Loucy (cell line): ENCODE results near the gene BMPER.

ENCODE experiments used
- H2AFZ ChIP-seq: fragments of 200-600 bp; sonication (generic); 2 replicates; pipeline ENCODE4 v1.6.0; 2016; ENCODE audit warnings: antibody characterized with exemption, mild to moderate bottlenecking, low read length, moderate library complexity
- H3F3A ChIP-seq: fragments of 200-600 bp; 2 replicates; pipeline ENCODE4 v1.6.0; 2016; ENCODE audit warnings: antibody characterized with exemption, low read depth, mild to moderate bottlenecking
- H3K27me3 ChIP-seq: fragments of 200-600 bp; sonication (generic); 2 replicates; pipeline ENCODE4 v1.6.1; 2014; ENCODE audit warnings: low read length, mild to moderate bottlenecking; ENCODE audit not compliant: insufficient read depth, poor library complexity, severe bottlenecking
- H3K36me3 ChIP-seq: fragments of 200-600 bp; sonication (generic); 2 replicates; pipeline ENCODE4 v1.6.1; 2016; ENCODE audit warnings: low read length; ENCODE audit not compliant: insufficient read depth
- H3K4me1 ChIP-seq: fragments of 200-600 bp; sonication (generic); 2 replicates; pipeline ENCODE4 v1.5.1; 2014; ENCODE audit warnings: low read length, mild to moderate bottlenecking; ENCODE audit not compliant: insufficient read depth, poor library complexity, severe bottlenecking
- H3K4me2 ChIP-seq: fragments of 200-600 bp; sonication (generic); 2 replicates; pipeline ENCODE4 v1.6.0; 2014; ENCODE audit warnings: antibody characterized with exemption, low read length, low read depth, mild to moderate bottlenecking; ENCODE audit not compliant: poor library complexity, severe bottlenecking
- H3K4me3 ChIP-seq: fragments of 200-600 bp; sonication (generic); 2 replicates; pipeline ENCODE4 v1.5.1; 2014; ENCODE audit warnings: low read length, mild to moderate bottlenecking, mixed read lengths; ENCODE audit not compliant: poor library complexity, severe bottlenecking
- H3K79me2 ChIP-seq: fragments of 200-600 bp; sonication (generic); 2 replicates; pipeline ENCODE4 v1.6.1; 2014; ENCODE audit warnings: low read length; ENCODE audit not compliant: insufficient read depth
- H3K9ac ChIP-seq: fragments of 200-600 bp; sonication (generic); 2 replicates; pipeline ENCODE4 v1.6.0; 2014; ENCODE audit warnings: mild to moderate bottlenecking, low read depth, low read length, moderate library complexity; ENCODE audit not compliant: poor library complexity, severe bottlenecking
- H3K9me2 ChIP-seq: fragments of 200-600 bp; sonication (generic); replicated peaks from 2 replicates; pipeline ENCODE4 v1.6.1; 2016; ENCODE audit warnings: low read depth, low read length, mixed read lengths
- H3K9me3 ChIP-seq: fragments of 200-600 bp; sonication (generic); 2 replicates; pipeline ENCODE4 v1.6.1; 2014; ENCODE audit warnings: mild to moderate bottlenecking, antibody characterized with exemption, low read length, low read depth; ENCODE audit not compliant: insufficient read depth
- H4K20me1 ChIP-seq: fragments of 200-600 bp; sonication (generic); 2 replicates; pipeline ENCODE4 v1.6.0; 2014; ENCODE audit warnings: antibody characterized with exemption, low read length, mild to moderate bottlenecking; ENCODE audit not compliant: insufficient read depth, poor library complexity, severe bottlenecking
- EZH2phosphoT487 ChIP-seq: fragments of 200-600 bp; IDR thresholded peaks from 2 replicates; pipeline ENCODE4 v1.6.1; 2018; ENCODE audit warnings: antibody characterized with exemption, mild to moderate bottlenecking, moderate library complexity, borderline replicate concordance
- TF ChIP-seq, protein P1 (sequence below): fragments of 200-600 bp; sonication (generic); conservative IDR thresholded peaks from 2 replicates; pipeline ENCODE4 v1.5.1; 2014; ENCODE audit warnings: mild to moderate bottlenecking, antibody characterized with exemption, low read length

BMPER gene

DNA sequence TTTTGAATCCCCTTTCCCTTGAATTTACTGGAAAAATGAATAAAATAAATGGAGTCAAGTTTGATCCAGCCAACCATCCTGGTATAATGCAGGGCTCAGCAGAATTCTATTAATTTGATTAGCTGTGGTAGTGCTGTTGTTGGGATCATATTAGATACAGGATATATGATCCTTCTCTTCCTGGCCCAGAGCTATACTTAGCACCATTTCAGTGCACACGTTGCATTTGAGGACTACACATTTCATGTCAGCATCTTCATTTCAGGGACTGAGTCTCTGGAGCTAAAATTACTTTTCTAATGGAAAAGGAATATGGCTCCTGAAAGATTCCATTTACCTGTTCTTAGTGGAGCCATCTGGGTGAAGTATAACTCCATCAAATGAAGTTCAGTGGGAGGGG, 240.3 kb downstream of the BMPER start:
- no peaks in the 10 kb centered on the region for H4K20me1 ChIP-seq
- H3F3A ChIP-seq: no peaks in the 10 kb centered on the region
- H3K9me2 ChIP-seq: no peaks in the 10 kb centered on the region
- no peaks in the 10 kb centered on the region for H3K4me1 ChIP-seq
- no peak overlapping the region for H3K9ac ChIP-seq
- no peak overlapping the region for H3K4me2 ChIP-seq
- H3K27me3 ChIP-seq: no peaks in the 10 kb centered on the region
- H3K4me3 ChIP-seq: no peak overlapping the region
- no peak for TF ChIP-seq EZH2phosphoT487
- TF ChIP-seq, protein P1, sequence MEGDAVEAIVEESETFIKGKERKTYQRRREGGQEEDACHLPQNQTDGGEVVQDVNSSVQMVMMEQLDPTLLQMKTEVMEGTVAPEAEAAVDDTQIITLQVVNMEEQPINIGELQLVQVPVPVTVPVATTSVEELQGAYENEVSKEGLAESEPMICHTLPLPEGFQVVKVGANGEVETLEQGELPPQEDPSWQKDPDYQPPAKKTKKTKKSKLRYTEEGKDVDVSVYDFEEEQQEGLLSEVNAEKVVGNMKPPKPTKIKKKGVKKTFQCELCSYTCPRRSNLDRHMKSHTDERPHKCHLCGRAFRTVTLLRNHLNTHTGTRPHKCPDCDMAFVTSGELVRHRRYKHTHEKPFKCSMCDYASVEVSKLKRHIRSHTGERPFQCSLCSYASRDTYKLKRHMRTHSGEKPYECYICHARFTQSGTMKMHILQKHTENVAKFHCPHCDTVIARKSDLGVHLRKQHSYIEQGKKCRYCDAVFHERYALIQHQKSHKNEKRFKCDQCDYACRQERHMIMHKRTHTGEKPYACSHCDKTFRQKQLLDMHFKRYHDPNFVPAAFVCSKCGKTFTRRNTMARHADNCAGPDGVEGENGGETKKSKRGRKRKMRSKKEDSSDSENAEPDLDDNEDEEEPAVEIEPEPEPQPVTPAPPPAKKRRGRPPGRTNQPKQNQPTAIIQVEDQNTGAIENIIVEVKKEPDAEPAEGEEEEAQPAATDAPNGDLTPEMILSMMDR: no peak
- no peaks in the 10 kb centered on the region for H3K79me2 ChIP-seq
- no peaks in the 10 kb centered on the region for H3K36me3 ChIP-seq
- H3K9me3 ChIP-seq: peaks cover 2% of the 10 kb centered on the region; the same call in 1 of the 2 replicates
- H2AFZ ChIP-seq: no peak overlapping the region

DNA sequence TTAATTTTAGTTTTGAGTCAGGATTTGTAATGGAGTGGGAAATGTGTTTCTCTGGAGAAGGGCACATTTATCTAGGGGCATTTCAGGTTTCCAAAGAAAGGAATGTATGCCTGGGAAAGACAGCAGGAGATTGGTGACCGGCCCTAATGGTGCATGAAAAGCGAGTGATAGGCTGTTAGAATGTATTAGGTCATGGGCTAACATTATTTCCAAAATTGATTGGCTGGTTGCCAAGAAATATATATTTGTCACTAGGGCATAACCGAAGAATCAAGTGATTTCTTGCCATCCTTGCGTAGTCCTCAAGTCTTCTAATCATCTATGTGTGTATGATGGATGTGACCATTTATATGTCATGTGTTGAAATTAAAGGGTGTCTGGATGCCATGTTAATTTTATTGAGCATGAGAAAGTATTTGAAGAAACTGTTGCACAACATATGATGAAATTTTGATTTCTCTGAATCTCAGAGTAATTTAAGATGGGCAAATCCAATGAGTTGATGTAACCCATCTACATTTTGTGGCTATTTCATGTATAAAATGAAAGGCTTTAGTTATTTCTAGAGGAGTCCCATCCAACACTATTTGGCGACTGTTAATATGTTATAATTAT, 248.4 kb downstream of the BMPER start:
- Histone ChIP-seq H4K20me1 (no peaks in the 10 kb centered on the region), H3K4me1 (no peaks in the 10 kb centered on the region), H3K9ac (no peak overlapping the region), H3K4me3 (no peak overlapping the region), H3K36me3 (no peaks in the 10 kb centered on the region), H3K9me3 (no peaks in the 10 kb centered on the region), H3K79me2 (no peaks in the 10 kb centered on the region), H3K9me2 (no peaks in the 10 kb centered on the region), H2AFZ (no peak overlapping the region), H3K27me3 (no peaks in the 10 kb centered on the region), H3F3A (no peaks in the 10 kb centered on the region), H3K4me2 (no peak overlapping the region)
- TF ChIP-seq EZH2phosphoT487: no peak
- TF ChIP-seq, protein P1: no peak

DNA sequence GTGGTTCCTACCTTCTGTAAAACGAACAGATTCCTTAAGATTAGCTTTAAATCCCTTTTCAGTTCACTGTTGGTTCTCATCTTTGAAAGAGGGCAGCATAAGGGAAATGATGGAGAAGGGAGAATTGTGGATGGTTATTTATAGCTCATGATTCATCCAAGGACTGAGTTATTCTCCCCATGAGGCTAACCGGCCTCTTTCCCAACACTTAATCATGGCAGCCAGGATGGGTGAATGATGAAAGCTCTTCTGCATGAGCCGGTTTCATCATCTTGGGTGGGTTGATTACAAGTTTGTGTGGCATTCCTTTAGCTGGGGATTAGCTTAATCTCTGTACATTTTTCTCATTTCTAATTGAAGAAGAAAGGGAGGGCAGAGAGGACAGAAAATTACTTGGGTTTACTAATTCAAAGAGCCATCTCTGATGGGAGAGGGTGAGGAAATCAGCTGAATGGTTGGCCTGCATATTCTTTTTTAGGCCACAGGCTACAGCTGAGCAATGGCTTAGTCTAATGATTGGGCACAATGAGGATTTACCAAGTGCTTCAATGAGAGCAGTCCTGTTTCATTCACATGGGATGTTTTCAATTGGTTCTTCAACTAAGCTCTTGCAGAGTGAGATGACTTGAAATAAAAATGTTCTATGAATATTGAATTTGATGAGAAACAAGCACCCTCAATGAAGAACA, 250.0 kb downstream of the BMPER start:
- Histone ChIP-seq H3K27me3 (no peaks in the 10 kb centered on the region), H3K9me3 (no peaks in the 10 kb centered on the region), H3K4me2 (no peak overlapping the region), H2AFZ (no peak overlapping the region), H3F3A (no peaks in the 10 kb centered on the region), H3K79me2 (no peaks in the 10 kb centered on the region), H3K4me1 (no peaks in the 10 kb centered on the region), H3K9me2 (no peaks in the 10 kb centered on the region), H4K20me1 (no peaks in the 10 kb centered on the region), H3K9ac (no peak overlapping the region), H3K4me3 (no peak overlapping the region), H3K36me3 (no peaks in the 10 kb centered on the region)
- TF ChIP-seq EZH2phosphoT487: no peak
